GM23338 (cell line): Measurements from ENCODE around the gene AVPR1B.

ENCODE experiments used
- CTCF ChIP-seq, 2 experiments: fragments of 200-600 bp in 1 of 2; sonication (generic) in 1 of 2; conservative IDR thresholded peaks; 2 replicates each; pipeline versions ENCODE4 v1.5.1 to v1.6.1; 2016 to 2017; ENCODE audit warnings: antibody characterized with exemption in 2 of 2, low read depth in 2 of 2, mild to moderate bottlenecking in 2 of 2, moderate library complexity in 1 of 2
- POLR2AphosphoS5 ChIP-seq: IDR thresholded peaks from 2 replicates; pipeline ENCODE4 v1.6.1; 2016; ENCODE audit warnings: antibody characterized with exemption, low read depth
- REST ChIP-seq: IDR thresholded peaks from one replicate; pipeline ENCODE4 v1.6.1; 2018; ENCODE audit warnings: antibody characterized with exemption; ENCODE audit not compliant: unreplicated experiment

- TF ChIP-seq REST (no peak), CTCF (conservative IDR thresholded peaks at IDR 0.05; ENCODE audit: low read depth in 2 of 2) (no peak), POLR2AphosphoS5 (no peak)
Observed at GRCh38 chr1:206079135-206079534, 38.1 kb downstream of the AVPR1B start.
